Upper lobe of right lung (tissue), 1 donor: ENCODE data around the gene CERK. TPM values are rescaled to one million over a fixed set of nuclear protein-coding genes. Genes with fewer than 3 reads are reported as not detected.

Experiments used
- ATAC-seq: fragments of 200-7000 bp; cut with Tn5 transposase; one replicate; pipeline ENCODE4 v1.9.1; 2020; ENCODE audit warnings: mild to moderate bottlenecking, moderate library complexity
- DNase-seq: peaks from one replicate; pipeline ENCODE4 v3.0.0-alpha.2; 2020
- H3K27ac ChIP-seq: fragments of 200-600 bp; one replicate; pipeline ENCODE4 v1.8.0; 2022
- H3K27me3 ChIP-seq: fragments of 200-600 bp; one replicate; pipeline ENCODE4 v1.8.0; 2022; ENCODE audit warnings: mild to moderate bottlenecking
- H3K36me3 ChIP-seq: fragments of 200-600 bp; one replicate; pipeline ENCODE4 v1.8.0; 2022
- H3K4me1 ChIP-seq: fragments of 200-600 bp; one replicate; pipeline ENCODE4 v1.8.0; 2022
- H3K4me3 ChIP-seq: fragments of 200-600 bp; one replicate; pipeline ENCODE4 v1.8.0; 2022; ENCODE audit warnings: mild to moderate bottlenecking
- H3K9me3 ChIP-seq: fragments of 200-600 bp; one replicate; pipeline ENCODE4 v1.8.0; 2022
- intact Hi-C: fragments of 100-400 bp; cut with DNase I; formaldehyde crosslinking; loops from one replicate; pipeline ENCODE4 v1.11.0; 2022
- total RNA-seq: library from RNA; stranded (reverse); fragmentation: NEBNext Ultra II Directional; extraction: Animal tissue kit (Norgen Biotek cat#: 25700); gene quantifications from one replicate; pipeline ENCODE4 v1.2.1, GENCODE V29; 2021
- TF ChIP-seq, protein P1 (sequence below): fragments of 200-600 bp; IDR thresholded peaks from one replicate; pipeline ENCODE4 v1.8.0; 2022; ENCODE audit warnings: antibody characterized with exemption
- donor health status: DM: no; HTN: yes; CAD: no; lungs with severe emphysema.

Gene CERK
- total RNA-seq, 1 donor from 2014 or later, result 28.1 TPM

DNA sequence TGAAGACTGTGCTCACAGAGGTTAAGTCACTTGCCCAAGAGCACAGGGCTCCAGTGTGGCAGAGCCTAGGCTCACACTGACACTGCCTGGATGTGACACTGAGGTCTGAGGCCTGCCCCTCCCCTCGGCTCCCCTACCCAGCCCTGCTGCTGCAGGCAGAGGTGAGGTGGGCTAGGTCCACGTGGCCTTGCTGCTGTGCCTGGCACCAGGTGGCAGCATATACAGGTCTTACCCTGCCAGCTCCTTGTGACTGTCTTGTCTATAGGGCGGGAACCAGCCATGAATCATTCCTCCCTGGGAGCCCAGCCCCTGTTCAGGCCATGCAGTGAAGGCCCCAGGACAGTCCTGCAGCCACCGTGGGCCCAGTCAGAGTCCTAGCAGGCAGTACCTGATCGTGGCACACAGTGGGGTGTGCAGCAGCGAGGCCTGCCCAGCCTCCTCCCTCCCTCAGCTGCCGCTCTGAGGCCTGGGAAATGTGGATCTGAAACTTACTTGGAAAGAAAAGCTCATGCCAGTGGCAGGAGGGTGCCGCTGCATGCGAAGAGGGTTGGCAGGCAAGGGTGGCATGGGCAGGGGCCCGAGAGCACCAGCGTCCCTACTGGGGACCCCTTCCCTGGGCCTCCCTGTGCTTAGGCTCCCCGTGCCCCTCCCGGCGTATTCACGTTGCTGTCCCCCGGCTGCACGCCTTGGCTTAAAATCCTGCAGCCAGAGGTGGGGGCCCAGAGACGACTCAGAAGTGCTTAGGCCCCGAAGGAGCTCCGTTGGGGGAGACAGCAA lies 1.2 kb upstream of the CERK start:
- TF ChIP-seq, protein P1, sequence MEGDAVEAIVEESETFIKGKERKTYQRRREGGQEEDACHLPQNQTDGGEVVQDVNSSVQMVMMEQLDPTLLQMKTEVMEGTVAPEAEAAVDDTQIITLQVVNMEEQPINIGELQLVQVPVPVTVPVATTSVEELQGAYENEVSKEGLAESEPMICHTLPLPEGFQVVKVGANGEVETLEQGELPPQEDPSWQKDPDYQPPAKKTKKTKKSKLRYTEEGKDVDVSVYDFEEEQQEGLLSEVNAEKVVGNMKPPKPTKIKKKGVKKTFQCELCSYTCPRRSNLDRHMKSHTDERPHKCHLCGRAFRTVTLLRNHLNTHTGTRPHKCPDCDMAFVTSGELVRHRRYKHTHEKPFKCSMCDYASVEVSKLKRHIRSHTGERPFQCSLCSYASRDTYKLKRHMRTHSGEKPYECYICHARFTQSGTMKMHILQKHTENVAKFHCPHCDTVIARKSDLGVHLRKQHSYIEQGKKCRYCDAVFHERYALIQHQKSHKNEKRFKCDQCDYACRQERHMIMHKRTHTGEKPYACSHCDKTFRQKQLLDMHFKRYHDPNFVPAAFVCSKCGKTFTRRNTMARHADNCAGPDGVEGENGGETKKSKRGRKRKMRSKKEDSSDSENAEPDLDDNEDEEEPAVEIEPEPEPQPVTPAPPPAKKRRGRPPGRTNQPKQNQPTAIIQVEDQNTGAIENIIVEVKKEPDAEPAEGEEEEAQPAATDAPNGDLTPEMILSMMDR, result no peak
- peak overlapping the region; percentile 87 for H3K4me3 ChIP-seq
- intact Hi-C loops, result no loop called here

GRCh38 chr22:46738647-46739093 lies 618 bp upstream of the CERK start:
- peak overlapping the region; percentile 82 for H3K27ac ChIP-seq
- no peak for ATAC-seq
- peaks cover 44% of the 10 kb centered on the region for H3K4me1 ChIP-seq
- H3K9me3 ChIP-seq, result no peaks in the 10 kb centered on the region
- intact Hi-C loops, result no loop called here
- no peaks in the 10 kb centered on the region for H3K36me3 ChIP-seq
- peak overlapping the region; percentile 87 for H3K4me3 ChIP-seq
- H3K27me3 ChIP-seq, result no peaks in the 10 kb centered on the region
- TF ChIP-seq, protein P1, result no peak
- DNase-seq, result no peak

More for the DNA sequence above, 1.2 kb upstream of the CERK start:
- H3K36me3 ChIP-seq, result no peaks in the 10 kb centered on the region
- H3K9me3 ChIP-seq, result no peaks in the 10 kb centered on the region
- no peaks in the 10 kb centered on the region for H3K27me3 ChIP-seq
- ATAC-seq (no peak), DNase-seq (no peak)
- peaks cover 38% of the 10 kb centered on the region for H3K4me1 ChIP-seq
- peak overlapping the region; percentile 82 for H3K27ac ChIP-seq

GRCh38 chr22:46737105-46737975 lies 712 bp downstream of the CERK start:
- TF ChIP-seq, protein P1, result no peak
- peak overlapping the region; percentile 87 for H3K4me3 ChIP-seq
- ATAC-seq, result peak; percentile 21
- H3K4me1 ChIP-seq, result peaks cover 49% of the 10 kb centered on the region
- H3K36me3 ChIP-seq, result no peaks in the 10 kb centered on the region
- DNase-seq, result no peak
- intact Hi-C loops, result no loop called here
- H3K9me3 ChIP-seq, result no peaks in the 10 kb centered on the region
- peak overlapping the region; percentile 84 for H3K27ac ChIP-seq
- no peaks in the 10 kb centered on the region for H3K27me3 ChIP-seq

DNA sequence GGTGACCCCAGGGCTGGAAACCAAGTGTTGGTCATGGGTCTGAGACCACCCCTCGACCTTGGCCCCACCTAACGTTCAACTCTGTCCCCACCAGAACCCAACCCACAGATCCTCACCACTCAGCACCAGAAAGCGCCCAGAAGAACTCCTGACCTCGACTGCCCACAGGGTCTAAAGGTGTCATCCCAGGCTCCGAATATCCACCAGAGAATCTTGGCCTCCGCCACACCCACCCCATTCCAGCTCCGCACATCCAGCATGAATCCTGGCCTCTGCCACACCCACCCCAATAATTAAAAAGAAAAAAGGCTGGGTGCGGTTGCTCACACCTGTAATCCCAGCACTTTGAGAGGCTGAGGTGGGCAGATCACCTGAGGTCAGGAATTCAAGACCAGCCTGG lies 1.3 kb downstream of the CERK start:
- peak overlapping the region; percentile 87 for H3K4me3 ChIP-seq
- H3K36me3 ChIP-seq, result no peaks in the 10 kb centered on the region
- H3K27me3 ChIP-seq, result no peaks in the 10 kb centered on the region
- TF ChIP-seq, protein P1, result no peak
- intact Hi-C loops, result no loop called here
- ATAC-seq, result no peak
- H3K4me1 ChIP-seq, result peaks cover 53% of the 10 kb centered on the region
- no peak for DNase-seq
- H3K9me3 ChIP-seq, result no peaks in the 10 kb centered on the region
- H3K27ac ChIP-seq, result peak overlapping the region; percentile 65

- ATAC-seq (no peak), DNase-seq (no peak)
- H3K4me3 ChIP-seq, result peak overlapping the region; percentile 87
- peaks cover 60% of the 10 kb centered on the region for H3K4me1 ChIP-seq
- H3K27me3 ChIP-seq, result no peaks in the 10 kb centered on the region
- TF ChIP-seq, protein P1, result no peak
- no peaks in the 10 kb centered on the region for H3K9me3 ChIP-seq
- intact Hi-C loops, result no loop called here
- H3K27ac ChIP-seq, result peak overlapping the region; percentile 65
- no peaks in the 10 kb centered on the region for H3K36me3 ChIP-seq
These were observed 2.1 kb downstream of the CERK start for GRCh38 chr22:46735747-46736608.
